G401.6 (cell line): ENCODE measurements around the gene CXCL5.
"Not testable (repeated sequence)": the region's sequence is repeated elsewhere in the genome, so short reads cannot be mapped to it uniquely, and the experiment has no call there.

ENCODE experiments used
- FAIRE-seq: peaks from 2 replicates; lab custom pipeline; 2012; peaks lifted over from hg19 to GRCh38; lab: Jason Lieb, UNC

Gene CXCL5

GRCh38 chr4:73970945-73971344, 27.5 kb downstream of the CXCL5 start:
- FAIRE-seq: no peak

DNA sequence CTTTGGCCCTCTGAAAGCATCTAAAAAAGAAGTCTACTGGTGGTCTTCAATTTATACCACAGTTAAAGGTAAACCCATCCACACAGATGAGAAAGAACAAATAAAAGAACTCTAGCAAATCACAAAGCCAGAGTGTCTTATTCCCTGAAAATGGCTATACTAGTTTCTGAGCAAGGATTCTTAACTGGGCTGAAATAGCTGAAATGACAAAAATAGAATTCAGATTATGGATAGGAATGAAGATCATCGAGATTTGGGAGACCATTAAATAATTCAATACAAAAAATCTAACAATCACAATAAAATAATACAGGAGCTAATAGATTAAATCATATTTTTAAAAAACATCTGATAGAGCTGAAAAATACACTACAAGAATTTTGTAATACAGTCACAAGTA, 28.5 kb downstream of the CXCL5 start:
- FAIRE-seq: no peak

DNA sequence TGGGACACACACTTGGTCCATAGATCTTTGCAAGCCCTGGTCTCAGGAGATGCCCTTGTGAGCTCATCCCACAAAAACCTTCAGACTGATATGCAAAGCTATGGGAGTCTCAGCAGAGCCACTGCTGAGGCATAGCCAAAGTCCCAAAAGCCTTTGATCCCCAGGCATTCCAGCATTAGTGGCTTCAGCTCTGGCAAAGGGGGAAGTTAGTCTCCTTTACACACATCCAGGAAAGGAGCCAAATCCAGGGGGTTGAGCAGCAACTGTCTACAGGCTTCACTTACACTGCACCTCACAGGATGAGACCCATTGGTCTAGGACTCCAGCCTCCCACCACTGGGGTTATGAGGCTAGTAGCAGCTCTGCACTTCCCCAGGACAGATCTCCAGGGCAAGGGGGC, 30.6 kb downstream of the CXCL5 start:
- FAIRE-seq: no peak

DNA sequence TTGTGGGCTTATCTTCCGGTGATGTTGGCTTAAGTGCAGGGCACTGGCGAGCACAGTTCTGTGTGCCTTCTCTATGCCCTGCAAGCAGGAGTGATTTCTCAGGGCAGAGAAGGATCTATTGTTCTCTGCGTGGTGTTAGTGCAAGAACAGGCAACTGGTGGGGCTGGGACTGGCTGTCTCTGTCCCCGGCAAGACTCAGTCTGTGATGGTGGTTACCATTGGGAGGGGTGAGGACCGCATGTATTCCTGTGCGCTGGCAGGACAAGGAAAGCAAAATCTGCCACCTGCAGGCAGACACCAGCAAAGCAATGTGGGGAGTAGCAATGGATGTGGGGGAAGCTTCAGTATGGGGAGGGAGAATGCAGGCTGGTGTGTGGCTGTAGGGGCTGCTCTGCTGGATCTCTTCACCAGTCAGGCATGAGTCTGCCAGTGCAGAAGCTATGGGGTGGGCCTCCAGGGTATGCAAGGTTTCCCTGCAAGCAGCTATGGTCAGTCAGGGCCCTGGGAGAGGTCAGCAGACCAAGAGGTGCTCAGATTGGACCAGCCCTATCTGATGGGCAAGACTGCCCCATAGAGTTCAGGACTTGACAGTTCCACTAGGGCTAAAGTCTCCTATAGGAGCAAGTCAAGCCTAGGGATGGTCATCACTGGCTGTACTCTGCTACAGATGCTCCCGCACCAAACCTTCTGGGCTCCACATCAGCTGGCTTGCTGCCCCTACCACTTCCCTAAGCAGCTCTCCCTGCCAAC, 33.4 kb downstream of the CXCL5 start:
- FAIRE-seq: no peak

DNA sequence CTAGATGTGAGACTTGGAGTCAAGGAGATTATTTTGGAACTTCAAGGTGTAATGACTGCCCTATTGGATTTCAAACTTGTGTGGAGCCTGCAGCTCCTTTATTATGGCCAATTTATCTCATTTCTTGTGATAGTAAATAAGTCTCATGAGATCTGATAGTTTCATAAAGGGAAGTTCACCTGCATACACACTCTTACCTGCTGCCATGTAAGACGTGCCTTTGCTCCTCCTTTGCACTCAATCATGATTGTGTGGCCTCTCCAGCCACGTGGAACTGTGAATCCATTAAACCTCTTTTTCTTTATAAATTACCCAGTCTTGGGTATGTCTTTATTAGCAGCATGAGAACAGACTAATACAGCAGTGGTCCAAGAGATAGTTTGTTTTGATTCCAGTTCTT, 35.8 kb downstream of the CXCL5 start:
- FAIRE-seq: no peak

- FAIRE-seq: not testable (repeated sequence)
These were observed 39.4 kb downstream of the CXCL5 start for GRCh38 chr4:73959041-73959440.

DNA sequence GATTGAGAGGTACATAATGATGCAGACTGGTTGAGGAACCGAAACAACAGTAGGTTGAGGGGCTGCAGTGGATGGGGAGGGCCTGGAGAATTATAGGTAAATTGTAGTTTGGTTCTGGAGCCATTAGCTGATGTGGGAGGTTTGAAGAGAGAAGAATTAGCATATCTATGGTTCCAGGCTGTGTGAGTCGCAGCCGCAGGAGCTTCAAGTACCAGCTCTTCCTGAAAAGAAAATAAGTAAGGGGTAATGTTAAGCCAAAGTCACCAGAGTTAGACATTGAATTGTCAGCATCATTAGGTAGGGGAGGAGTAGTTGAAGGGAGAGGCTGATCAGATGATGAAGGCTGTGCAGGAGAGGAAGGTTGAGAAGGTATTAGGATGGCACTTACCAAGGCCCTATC, 46.1 kb downstream of the CXCL5 start:
- FAIRE-seq: no peak

- not testable (repeated sequence) for FAIRE-seq
These were observed 48.0 kb downstream of the CXCL5 start for GRCh38 chr4:73950376-73950920.

DNA sequence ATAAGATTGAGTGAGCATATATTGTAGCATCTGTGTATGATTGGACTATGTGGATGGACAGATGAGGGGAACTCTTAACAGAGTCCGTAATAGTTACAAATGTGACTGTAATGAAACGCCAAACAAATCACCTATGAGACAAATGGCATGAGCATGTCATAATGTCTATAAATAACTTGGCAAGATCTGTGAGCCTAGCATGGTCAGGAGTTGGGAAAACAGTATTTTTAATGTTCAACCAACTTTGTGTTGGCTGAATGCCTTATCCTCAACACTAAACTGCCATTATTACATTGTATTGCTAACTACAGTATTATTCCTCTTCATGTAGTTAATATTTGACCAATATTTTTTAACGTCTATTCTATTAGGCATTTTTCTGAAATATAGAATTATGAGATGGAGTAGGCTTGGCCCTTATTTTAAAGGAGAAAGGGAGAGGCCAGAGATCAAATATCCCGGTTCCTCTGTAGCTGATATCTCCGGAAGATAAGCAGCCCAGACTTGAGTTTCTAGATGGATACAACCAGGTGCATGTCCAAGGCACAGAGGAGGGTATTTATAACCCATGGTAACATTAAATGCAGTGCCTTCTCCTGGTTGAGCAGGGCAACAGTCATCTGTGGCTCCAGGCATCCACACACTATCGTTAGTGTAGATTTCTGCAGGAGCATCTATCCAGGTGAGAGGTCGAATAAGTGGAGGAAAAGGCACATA, 49.3 kb downstream of the CXCL5 start:
- FAIRE-seq: no peak

DNA sequence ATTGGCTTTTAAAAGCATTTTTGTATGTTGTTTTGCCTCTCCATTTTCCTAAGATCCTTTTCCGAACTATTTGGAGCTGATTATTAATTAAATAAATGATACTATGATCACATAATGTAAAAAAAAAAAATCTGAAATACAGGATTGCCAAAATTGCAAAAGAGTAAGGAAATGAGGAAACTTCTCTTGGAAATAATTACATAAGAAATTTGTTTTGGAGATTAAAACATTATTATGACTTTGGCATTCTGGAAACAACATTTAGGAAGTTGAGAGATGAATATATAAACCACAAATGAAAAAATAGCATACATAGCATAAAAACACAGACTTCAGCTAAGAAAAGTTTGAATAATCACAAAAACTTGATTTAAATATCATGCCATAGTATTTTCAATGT, 50.2 kb downstream of the CXCL5 start:
- no peak for FAIRE-seq

DNA sequence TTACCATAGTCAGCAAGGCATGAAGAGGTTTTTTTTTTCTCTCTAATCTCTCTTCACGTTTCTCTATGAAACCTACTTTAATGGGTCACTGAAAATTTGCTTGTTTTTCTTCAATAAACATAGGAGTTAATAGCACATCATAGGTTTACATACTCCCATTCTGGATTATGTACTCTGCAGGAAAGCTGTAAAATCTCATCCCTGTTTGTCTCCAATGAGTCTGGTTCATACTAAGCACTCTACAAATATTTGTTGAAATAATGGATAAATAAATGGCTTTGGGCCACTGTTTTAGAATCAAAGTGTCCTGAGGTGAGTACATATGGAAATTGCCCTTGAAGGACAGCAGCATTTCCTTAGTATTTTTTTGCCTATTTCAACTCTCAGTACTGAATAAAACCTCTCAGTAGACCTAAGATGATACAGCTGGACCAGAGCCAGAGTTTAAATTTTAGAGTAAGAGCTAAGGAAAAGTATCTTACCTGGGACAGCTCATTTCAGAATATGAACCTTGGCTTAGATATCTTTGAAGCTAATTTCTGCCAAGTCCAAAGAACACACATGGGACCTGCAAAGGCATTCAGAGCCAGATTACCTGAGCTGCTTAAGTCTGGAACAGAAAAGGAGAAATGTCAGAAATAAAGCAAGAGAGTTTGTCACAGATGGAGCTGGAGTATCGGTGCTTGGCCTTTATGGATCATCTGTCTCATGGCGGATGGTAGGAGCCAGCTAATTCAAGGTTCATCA, 51.1 kb downstream of the CXCL5 start:
- FAIRE-seq: no peak

DNA sequence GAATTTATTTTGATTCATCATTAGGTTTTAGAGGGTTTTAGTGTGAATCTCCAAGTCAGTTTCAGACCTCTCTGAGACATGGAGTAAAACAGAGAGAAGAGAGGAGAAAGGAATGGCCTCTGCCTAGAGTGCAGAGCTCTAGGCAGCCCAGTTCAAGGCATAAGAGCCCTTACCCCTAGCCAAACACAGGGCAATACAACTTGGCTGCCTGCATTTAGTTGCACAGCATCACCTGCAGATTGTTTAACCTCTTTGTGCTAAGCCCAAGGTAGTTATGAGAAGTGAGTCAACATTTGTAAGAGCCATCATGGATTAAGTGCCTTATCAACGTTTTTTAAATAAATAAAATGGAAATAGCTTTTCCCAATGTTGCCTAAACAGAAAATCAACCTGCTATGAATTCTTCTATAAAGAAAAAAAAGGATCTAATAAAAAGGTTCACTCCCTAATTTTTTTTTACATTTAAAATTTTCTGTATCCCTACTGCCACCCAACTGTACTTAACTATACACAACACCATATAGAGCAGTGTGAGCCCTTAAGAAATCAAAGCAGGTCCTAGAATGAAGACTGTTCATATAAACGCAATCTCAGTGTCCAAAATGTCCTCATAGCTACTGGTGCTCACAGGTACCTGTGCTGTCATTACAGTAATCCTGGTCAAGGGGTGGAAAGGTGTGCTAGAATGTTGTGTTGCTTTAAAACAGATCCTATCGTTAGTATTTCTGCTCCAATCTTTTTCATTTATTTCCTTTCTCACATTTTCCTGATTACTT, 52.6 kb downstream of the CXCL5 start:
- no peak for FAIRE-seq
